ENCODE measurements around the gene DPM2. TPM values are rescaled to one million over a fixed set of nuclear protein-coding genes. Genes with fewer than 3 reads are reported as not detected.

The DPM2 gene
- total RNA-seq, 2 donors from 2014 or later, result 18.8 to 26.0 TPM

DNA sequence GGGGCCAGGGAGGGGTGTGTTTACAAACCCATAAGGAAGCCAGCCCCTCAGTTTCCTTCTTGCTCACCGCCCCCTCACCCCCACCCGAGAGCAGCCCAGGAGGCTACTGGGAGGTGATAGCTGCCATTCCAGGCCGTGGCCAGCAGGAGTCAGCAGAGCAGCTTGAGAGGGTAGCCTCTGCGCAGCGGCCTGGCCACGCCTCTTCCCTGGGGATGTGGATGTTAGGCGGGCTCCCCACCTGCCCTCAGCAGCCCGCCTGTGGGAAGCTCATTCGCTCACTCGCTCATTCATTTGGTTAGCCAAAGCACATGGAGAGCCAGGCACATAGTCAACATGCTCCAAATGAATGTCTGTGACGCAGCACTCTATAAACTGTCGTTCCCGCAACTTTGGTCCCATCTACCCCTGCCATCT is 6.1 kb upstream of the DPM2 start:
- H3K4me3 ChIP-seq, result no peak overlapping the region
- peaks cover 26% of the 10 kb centered on the region for H3K36me3 ChIP-seq
- no peaks in the 10 kb centered on the region for H3K9me3 ChIP-seq
- H3K4me1 ChIP-seq (ENCODE audit: control insufficient read depth in 1 of 2, low read depth in 2 of 2), result no peaks in the 10 kb centered on the region
- H3K27me3 ChIP-seq (replicated peaks; ENCODE audit: insufficient read depth), result no peaks in the 10 kb centered on the region
- TF ChIP-seq, protein P1, sequence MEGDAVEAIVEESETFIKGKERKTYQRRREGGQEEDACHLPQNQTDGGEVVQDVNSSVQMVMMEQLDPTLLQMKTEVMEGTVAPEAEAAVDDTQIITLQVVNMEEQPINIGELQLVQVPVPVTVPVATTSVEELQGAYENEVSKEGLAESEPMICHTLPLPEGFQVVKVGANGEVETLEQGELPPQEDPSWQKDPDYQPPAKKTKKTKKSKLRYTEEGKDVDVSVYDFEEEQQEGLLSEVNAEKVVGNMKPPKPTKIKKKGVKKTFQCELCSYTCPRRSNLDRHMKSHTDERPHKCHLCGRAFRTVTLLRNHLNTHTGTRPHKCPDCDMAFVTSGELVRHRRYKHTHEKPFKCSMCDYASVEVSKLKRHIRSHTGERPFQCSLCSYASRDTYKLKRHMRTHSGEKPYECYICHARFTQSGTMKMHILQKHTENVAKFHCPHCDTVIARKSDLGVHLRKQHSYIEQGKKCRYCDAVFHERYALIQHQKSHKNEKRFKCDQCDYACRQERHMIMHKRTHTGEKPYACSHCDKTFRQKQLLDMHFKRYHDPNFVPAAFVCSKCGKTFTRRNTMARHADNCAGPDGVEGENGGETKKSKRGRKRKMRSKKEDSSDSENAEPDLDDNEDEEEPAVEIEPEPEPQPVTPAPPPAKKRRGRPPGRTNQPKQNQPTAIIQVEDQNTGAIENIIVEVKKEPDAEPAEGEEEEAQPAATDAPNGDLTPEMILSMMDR (IDR thresholded peaks at IDR 0.05), result peak; percentile 92
- peak overlapping the region in 1 of 2 donors; percentile 5 for H3K27ac ChIP-seq
- ATAC-seq (ENCODE audit: insufficient number of reproducible peaks, low FRiP score, low read depth) (peak; percentile 49), DNase-seq (ENCODE audit: low spot score) (peak; percentile 54)

DNA sequence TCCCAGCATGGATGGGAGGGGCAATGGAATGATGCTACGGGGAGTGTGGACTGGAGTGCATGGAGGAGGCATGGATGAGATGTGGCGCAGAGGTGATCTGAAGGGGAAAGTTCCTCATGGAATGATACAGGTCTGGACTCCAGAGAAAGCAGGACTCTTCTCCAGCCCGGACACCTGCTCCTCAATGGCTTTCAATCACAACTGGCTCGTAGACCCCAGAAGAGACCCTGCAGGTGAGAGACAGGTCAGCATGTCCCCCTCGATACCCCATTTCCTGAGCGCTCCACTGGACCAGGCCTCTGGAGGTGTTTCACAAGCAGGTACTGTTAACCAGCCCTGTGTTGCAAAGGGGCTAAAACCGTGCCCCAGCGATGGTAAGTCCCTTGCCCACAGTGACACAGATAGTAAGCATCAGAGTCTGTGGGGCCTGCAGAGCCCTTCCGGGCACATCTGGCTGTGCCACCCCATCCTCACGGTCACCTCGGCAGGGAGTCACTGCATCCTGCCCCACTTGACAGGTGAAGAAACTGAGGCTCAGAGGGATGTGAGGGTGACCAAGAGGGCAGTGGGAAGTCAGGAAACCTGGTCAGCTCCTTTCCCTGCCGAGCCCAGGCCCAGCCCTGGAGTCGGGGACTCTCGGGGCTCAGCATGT is 5.5 kb upstream of the DPM2 start:
- DNase-seq (ENCODE audit: low spot score) (no peak), ATAC-seq (ENCODE audit: insufficient number of reproducible peaks, low FRiP score, low read depth) (no peak)
- Histone ChIP-seq H3K9me3 (no peaks in the 10 kb centered on the region), H3K27ac (no peak overlapping the region), H3K4me3 (no peak overlapping the region), H3K36me3 (peaks cover 26% of the 10 kb centered on the region), H3K4me1 (ENCODE audit: control insufficient read depth in 1 of 2, low read depth in 2 of 2) (peaks cover 0 to 5% of the 10 kb centered on the region in 2 donors), H3K27me3 (replicated peaks; ENCODE audit: insufficient read depth) (no peaks in the 10 kb centered on the region)
- TF ChIP-seq, protein P1 (IDR thresholded peaks at IDR 0.05), result no peak

DNA sequence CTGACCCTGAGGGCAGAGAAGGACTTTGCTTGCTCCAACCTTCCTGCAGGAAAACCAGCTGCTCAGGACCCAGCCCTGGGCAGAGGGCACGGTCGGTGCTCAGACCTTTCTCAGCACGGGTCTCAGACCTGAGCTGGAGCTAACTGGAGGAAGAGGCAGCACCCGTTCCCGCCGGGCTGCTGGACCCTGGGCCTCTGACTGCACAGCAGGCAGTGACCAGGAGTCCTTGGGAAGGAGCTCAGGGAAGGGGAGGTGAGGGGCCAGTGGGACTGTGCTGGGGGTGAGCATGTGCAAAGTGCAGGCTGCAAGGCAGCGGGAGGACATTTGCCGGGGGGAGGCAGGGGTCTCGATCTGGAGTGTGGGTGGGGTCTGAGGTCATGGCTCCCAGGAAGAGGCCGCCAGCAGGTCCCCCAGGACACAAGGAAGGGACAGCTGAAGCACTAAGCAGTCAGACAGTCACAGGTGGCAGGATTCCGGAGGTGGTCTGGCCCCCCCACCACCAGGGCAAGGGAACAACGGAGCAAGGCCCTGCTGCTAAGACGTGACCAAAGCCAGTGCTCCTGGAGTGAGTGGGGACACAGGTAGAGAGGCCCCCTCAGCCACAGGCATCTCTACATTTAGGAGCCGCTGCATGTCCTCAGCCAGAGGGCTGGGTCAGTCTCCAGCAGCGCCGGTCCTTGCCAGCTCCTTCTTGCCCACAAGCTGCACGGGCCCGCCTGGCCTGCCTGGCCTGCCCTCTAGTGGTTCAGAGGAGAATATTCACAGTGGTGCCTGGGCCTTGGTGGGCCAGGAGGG is 4.8 kb upstream of the DPM2 start:
- Histone ChIP-seq H3K27me3 (replicated peaks; ENCODE audit: insufficient read depth) (no peaks in the 10 kb centered on the region), H3K9me3 (no peaks in the 10 kb centered on the region), H3K4me1 (ENCODE audit: control insufficient read depth in 1 of 2, low read depth in 2 of 2) (peaks cover 0 to 10% of the 10 kb centered on the region in 2 donors), H3K36me3 (peaks cover 26% of the 10 kb centered on the region), H3K27ac (no peak overlapping the region), H3K4me3 (no peak overlapping the region)
- ATAC-seq (ENCODE audit: insufficient number of reproducible peaks, low FRiP score, low read depth), result no peak
- no peak for DNase-seq (ENCODE audit: low spot score)
- TF ChIP-seq, protein P1 (IDR thresholded peaks at IDR 0.05), result peak; percentile 90

DNA sequence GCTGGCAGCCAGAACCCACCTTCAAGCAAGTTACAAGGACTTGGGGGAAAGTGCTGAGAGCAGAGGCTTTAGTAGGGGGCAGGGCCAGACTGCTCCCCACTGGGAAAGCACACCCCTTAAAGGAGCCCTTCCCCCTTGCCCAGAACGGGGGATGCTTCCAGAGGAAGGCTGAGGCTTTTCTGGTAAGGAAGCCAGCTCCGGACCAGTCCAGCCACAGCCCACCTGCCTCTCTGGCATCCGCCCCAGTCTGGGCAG is 4.2 kb upstream of the DPM2 start:
- Histone ChIP-seq H3K27me3 (replicated peaks; ENCODE audit: insufficient read depth) (no peaks in the 10 kb centered on the region), H3K27ac (no peak overlapping the region), H3K36me3 (peaks cover 26% of the 10 kb centered on the region), H3K4me3 (no peak overlapping the region), H3K4me1 (ENCODE audit: control insufficient read depth in 1 of 2, low read depth in 2 of 2) (peaks cover 4 to 15% of the 10 kb centered on the region in 2 donors), H3K9me3 (no peaks in the 10 kb centered on the region)
- TF ChIP-seq, protein P1 (IDR thresholded peaks at IDR 0.05), result no peak
- DNase-seq (ENCODE audit: low spot score) (no peak), ATAC-seq (ENCODE audit: insufficient number of reproducible peaks, low FRiP score, low read depth) (no peak)

DNA sequence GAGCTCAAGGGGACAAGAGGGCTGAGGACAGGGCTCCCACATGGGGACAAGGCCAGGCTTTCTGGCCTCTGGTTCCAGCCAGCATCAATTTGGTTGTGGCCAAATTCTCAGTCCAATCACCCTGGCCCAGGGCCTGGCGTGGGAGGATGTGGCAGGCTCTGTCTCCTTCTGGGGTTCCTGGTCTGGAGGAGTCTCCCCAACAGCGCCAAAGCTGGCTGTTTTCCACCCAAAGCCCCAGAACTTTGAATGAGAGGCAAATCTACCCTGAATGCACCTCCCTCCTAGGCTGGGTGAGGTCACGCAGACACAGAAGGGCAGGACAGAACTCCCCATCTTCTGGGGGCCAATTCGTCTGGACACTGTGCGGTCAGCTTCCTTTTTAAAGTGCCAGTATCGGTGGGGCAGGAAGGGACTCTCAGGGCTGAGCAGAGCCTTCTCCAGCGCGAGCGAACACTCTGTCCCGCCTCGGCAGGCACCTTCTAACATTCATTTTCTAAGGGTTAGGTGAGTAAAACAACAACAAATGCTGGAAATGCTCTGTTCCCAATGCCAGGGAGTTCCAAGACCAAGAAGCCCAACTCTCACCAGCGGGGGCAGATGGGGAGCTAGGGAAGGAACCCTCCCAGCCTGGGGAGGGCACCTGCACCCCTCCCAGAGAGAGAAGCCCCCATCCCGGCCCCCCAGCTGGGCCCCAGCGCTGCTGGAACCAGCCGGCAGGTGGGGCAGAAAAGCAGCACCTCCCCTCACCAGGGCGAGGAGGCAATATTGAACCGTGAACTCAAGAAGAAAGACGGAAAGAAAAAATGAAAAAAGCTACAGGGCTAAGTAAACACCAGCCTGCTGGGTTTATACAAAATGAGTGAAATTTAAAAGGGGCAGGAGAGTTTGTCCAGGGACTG is 3.7 kb upstream of the DPM2 start:
- H3K4me1 ChIP-seq (ENCODE audit: control insufficient read depth in 1 of 2, low read depth in 2 of 2), result peaks cover 8 to 20% of the 10 kb centered on the region in 2 donors
- H3K27ac ChIP-seq, result no peak overlapping the region
- TF ChIP-seq, protein P1 (IDR thresholded peaks at IDR 0.05), result no peak
- H3K36me3 ChIP-seq, result peaks cover 20% of the 10 kb centered on the region
- DNase-seq (ENCODE audit: low spot score) (no peak), ATAC-seq (ENCODE audit: insufficient number of reproducible peaks, low FRiP score, low read depth) (no peak)
- no peak overlapping the region for H3K4me3 ChIP-seq
- no peaks in the 10 kb centered on the region for H3K9me3 ChIP-seq
- no peaks in the 10 kb centered on the region for H3K27me3 ChIP-seq (replicated peaks; ENCODE audit: insufficient read depth)

Measured in thoracic aorta (tissue), 2 donors.